SU-DHL-6 (cell line): ENCODE measurements around the gene KIF1C.
A peak's percentile ranks its signal among the peaks of the same experiment; 100 is the strongest.

Experiments
- H2AFZ ChIP-seq: fragments of 200-600 bp; sonication (generic); 2 replicates; pipeline ENCODE4 v1.6.1; 2014; ENCODE audit warnings: low read depth, mild to moderate bottlenecking, moderate library complexity, mixed read lengths, antibody characterized with exemption, low read length; ENCODE audit not compliant: severe bottlenecking
- H3F3A ChIP-seq: fragments of 200-600 bp; shearing (Covaris generic); 2 replicates; pipeline ENCODE4 v1.6.0; 2016; ENCODE audit warnings: antibody characterized with exemption, mild to moderate bottlenecking; ENCODE audit not compliant: insufficient read depth
- H3K27ac ChIP-seq: fragments of 200-600 bp; sonication (generic); 2 replicates; pipeline ENCODE4 v1.5.1; 2016; ENCODE audit warnings: low read depth, mild to moderate bottlenecking, low read length, moderate library complexity, mixed read lengths
- H3K27me3 ChIP-seq: fragments of 200-600 bp; sonication (generic), shearing (Covaris generic); 2 replicates; pipeline ENCODE4 v1.6.0; 2014; ENCODE audit warnings: mild to moderate bottlenecking, low read length
- H3K36me3 ChIP-seq: fragments of 200-600 bp; sonication (generic); 2 replicates; pipeline ENCODE4 v1.6.1; 2014; ENCODE audit warnings: mild to moderate bottlenecking, low read length, mixed read lengths
- H3K4me2 ChIP-seq: fragments of 300-600, 200-600 bp; shearing (Covaris generic), sonication (generic); 2 replicates; pipeline ENCODE4 v1.6.0; 2014; ENCODE audit warnings: low read length, low read depth, mild to moderate bottlenecking; ENCODE audit not compliant: poor library complexity, severe bottlenecking
- H3K4me3 ChIP-seq: fragments of 200-600 bp; sonication (generic); 2 replicates; pipeline ENCODE4 v1.5.1; 2014; ENCODE audit warnings: antibody characterized with exemption, low read length, mild to moderate bottlenecking, mixed read lengths; ENCODE audit not compliant: insufficient read depth, poor library complexity, severe bottlenecking
- H3K79me2 ChIP-seq: fragments of 200-600 bp; sonication (generic); 2 replicates; pipeline ENCODE4 v1.6.1; 2014; ENCODE audit warnings: mild to moderate bottlenecking, low read length, moderate library complexity; ENCODE audit not compliant: insufficient read depth
- H3K9ac ChIP-seq: fragments of 200-600 bp; sonication (generic); 2 replicates; pipeline ENCODE4 v1.7.0; 2014; ENCODE audit warnings: mild to moderate bottlenecking, low read length
- H3K9me2 ChIP-seq: fragments of 200-600 bp; sonication (generic); replicated peaks from 2 replicates; pipeline ENCODE4 v1.6.1; 2014; ENCODE audit warnings: low read length; ENCODE audit not compliant: insufficient read depth
- H3K9me3 ChIP-seq: fragments of 200-600 bp; sonication (generic); 2 replicates; pipeline ENCODE4 v1.6.1; 2014; ENCODE audit warnings: low read length, mixed read lengths; ENCODE audit not compliant: insufficient read depth
- H4K20me1 ChIP-seq: fragments of 200-600 bp; sonication (generic); 2 replicates; pipeline ENCODE4 v1.6.1; 2014; ENCODE audit warnings: low read depth, mild to moderate bottlenecking, antibody characterized with exemption, low read length, moderate library complexity, mixed read lengths
- EZH2phosphoT487 ChIP-seq: fragments of 200-600 bp; sonication (generic), shearing (Covaris generic); conservative IDR thresholded peaks from 2 replicates; pipeline ENCODE4 v1.6.1; 2018; ENCODE audit warnings: mild to moderate bottlenecking, antibody characterized with exemption, low read length, moderate library complexity, mixed read lengths
- TF ChIP-seq, protein P1 (sequence below): fragments of 200-600 bp; sonication (generic); IDR thresholded peaks from one replicate; pipeline ENCODE4 v1.5.1; 2017; ENCODE audit warnings: antibody characterized with exemption, mild to moderate bottlenecking, low read length, moderate library complexity; ENCODE audit not compliant: insufficient read depth, poor library complexity, severe bottlenecking

The KIF1C gene

DNA sequence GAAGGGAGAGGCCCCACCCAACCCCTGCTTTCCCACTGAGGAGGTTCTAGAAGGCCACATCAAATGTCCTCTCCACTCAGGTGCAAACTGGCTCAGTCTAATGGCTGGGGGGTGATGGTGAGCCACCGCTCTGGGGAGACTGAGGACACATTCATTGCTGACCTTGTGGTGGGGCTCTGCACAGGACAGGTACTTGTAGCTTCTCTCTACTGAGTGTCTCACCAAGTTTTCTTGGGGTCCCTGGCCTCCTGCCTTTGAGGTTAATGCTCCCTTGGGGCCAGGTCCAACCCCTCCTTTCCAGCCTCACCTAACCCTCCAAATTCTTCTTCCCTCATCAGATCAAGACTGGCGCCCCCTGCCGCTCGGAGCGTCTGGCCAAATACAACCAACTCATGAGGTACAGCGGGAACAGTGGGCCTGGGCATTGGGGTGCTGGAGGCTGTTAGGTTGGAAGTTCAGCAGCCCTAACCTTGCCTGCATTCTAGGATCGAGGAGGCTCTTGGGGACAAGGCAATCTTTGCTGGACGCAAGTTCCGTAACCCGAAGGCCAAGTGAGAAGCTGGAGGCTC, 41.2 kb upstream of the KIF1C start:
- Histone ChIP-seq H3K9me2 (no peaks in the 10 kb centered on the region), H3K4me2 (no peak overlapping the region), H3K27ac (no peak overlapping the region), H3K9ac (no peak overlapping the region), H3K9me3 (no peaks in the 10 kb centered on the region), H3F3A (no peaks in the 10 kb centered on the region), H3K4me3 (no peak overlapping the region), H3K27me3 (no peaks in the 10 kb centered on the region), H3K36me3 (no peaks in the 10 kb centered on the region), H2AFZ (no peak overlapping the region), H3K79me2 (no peaks in the 10 kb centered on the region), H4K20me1 (no peaks in the 10 kb centered on the region)
- TF ChIP-seq, protein P1, sequence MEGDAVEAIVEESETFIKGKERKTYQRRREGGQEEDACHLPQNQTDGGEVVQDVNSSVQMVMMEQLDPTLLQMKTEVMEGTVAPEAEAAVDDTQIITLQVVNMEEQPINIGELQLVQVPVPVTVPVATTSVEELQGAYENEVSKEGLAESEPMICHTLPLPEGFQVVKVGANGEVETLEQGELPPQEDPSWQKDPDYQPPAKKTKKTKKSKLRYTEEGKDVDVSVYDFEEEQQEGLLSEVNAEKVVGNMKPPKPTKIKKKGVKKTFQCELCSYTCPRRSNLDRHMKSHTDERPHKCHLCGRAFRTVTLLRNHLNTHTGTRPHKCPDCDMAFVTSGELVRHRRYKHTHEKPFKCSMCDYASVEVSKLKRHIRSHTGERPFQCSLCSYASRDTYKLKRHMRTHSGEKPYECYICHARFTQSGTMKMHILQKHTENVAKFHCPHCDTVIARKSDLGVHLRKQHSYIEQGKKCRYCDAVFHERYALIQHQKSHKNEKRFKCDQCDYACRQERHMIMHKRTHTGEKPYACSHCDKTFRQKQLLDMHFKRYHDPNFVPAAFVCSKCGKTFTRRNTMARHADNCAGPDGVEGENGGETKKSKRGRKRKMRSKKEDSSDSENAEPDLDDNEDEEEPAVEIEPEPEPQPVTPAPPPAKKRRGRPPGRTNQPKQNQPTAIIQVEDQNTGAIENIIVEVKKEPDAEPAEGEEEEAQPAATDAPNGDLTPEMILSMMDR: peak; percentile 96
- TF ChIP-seq EZH2phosphoT487: no peak

DNA sequence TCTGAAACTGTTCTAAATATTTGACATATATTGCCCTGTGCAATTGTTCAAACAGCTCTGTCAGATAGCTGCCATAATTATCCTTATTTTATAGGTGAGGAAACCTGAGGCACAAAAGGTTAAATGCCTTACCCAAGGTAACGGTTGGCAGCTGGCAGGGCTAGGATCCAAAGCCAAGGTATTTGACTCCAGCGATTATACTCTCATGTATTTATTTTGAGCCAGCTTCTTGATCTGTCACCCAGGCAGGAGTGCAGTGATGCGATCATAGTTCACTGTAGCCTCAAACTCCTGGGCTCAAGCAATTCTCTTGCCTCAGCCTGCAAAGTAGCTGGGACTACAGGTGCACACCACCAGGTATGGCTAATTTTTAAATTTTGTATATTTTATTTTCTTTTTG, 39.6 kb upstream of the KIF1C start:
- Histone ChIP-seq H3K4me3 (no peak overlapping the region), H3K27ac (no peak overlapping the region), H3K36me3 (no peaks in the 10 kb centered on the region), H3K9me3 (no peaks in the 10 kb centered on the region), H3K9ac (no peak overlapping the region), H4K20me1 (no peaks in the 10 kb centered on the region), H3K9me2 (no peaks in the 10 kb centered on the region), H3K4me2 (no peak overlapping the region), H3K27me3 (no peaks in the 10 kb centered on the region), H3K79me2 (no peaks in the 10 kb centered on the region), H2AFZ (no peak overlapping the region), H3F3A (no peaks in the 10 kb centered on the region)
- no peak for TF ChIP-seq EZH2phosphoT487
- TF ChIP-seq, protein P1: no peak

DNA sequence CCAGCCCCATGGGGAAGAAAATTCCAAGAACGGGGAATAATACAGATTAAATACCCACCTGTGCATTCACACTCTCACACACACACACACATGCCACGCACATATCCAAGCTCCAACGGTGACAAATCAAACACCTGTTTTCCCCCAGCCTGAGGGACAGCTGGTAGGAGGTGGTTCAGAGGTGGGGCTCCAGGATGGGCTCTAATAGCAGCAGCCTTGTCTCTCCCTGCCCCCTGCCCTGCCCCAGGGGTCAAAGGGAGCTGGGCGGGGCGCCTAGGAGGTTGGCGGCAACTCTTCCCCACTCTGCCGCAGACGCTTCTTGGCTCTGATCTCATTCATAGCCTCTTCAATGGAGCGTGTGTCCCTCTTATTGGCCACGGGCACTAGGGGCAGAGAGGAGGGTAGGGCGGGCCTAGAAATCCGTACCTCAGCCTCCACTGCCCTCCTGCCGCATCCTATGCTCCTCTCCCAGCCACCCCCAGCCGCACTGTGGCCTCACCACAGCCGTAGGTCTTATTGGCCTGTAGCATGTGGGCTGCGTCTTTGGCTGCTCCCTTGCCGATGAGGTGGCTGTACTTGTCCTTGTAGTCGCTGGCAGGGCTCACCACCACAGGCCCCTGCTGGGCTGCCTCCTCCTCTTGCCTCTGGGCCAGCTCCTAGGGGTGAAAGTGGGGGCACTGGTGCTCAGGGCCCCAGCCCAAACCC, 38.3 kb upstream of the KIF1C start:
- no peaks in the 10 kb centered on the region for H3K9me3 ChIP-seq
- no peaks in the 10 kb centered on the region for H3K36me3 ChIP-seq
- TF ChIP-seq, protein P1: no peak
- TF ChIP-seq EZH2phosphoT487: no peak
- no peaks in the 10 kb centered on the region for H3K79me2 ChIP-seq
- no peak overlapping the region for H2AFZ ChIP-seq
- H3K4me3 ChIP-seq: no peak overlapping the region
- no peaks in the 10 kb centered on the region for H3K27me3 ChIP-seq
- H3K4me2 ChIP-seq: no peak overlapping the region
- no peaks in the 10 kb centered on the region for H4K20me1 ChIP-seq
- H3K9ac ChIP-seq: no peak overlapping the region
- H3K27ac ChIP-seq: no peak overlapping the region
- H3F3A ChIP-seq: no peaks in the 10 kb centered on the region
- no peaks in the 10 kb centered on the region for H3K9me2 ChIP-seq
